22Rv1 (cell line): ENCODE measurements around the gene SLC45A1.

ENCODE experiments used
- ZFX ChIP-seq: fragments of 450-650 bp; IDR thresholded peaks from 2 replicates; pipeline ENCODE4 v1.6.1; 2017; ENCODE audit warnings: antibody characterized with exemption, borderline replicate concordance
- TF ChIP-seq, protein P1 (sequence below): fragments of 450-650 bp; IDR thresholded peaks from 2 replicates; pipeline ENCODE4 v1.5.1; 2017; ENCODE audit warnings: mild to moderate bottlenecking

GRCh38 chr1:8324176-8324810, 6.4 kb downstream of the SLC45A1 start:
- TF ChIP-seq, protein P1, sequence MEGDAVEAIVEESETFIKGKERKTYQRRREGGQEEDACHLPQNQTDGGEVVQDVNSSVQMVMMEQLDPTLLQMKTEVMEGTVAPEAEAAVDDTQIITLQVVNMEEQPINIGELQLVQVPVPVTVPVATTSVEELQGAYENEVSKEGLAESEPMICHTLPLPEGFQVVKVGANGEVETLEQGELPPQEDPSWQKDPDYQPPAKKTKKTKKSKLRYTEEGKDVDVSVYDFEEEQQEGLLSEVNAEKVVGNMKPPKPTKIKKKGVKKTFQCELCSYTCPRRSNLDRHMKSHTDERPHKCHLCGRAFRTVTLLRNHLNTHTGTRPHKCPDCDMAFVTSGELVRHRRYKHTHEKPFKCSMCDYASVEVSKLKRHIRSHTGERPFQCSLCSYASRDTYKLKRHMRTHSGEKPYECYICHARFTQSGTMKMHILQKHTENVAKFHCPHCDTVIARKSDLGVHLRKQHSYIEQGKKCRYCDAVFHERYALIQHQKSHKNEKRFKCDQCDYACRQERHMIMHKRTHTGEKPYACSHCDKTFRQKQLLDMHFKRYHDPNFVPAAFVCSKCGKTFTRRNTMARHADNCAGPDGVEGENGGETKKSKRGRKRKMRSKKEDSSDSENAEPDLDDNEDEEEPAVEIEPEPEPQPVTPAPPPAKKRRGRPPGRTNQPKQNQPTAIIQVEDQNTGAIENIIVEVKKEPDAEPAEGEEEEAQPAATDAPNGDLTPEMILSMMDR, result no peak
- TF ChIP-seq ZFX, result no peak
